ENCODE data around the gene EEF1E1.
"Not testable (repeated sequence)": the region's sequence is repeated elsewhere in the genome, so short reads cannot be mapped to it uniquely, and the experiment has no call there.

Gene EEF1E1

GRCh38 chr6:8063761-8064637 lies 38.3 kb downstream of the EEF1E1 start, which contains the start of gene BLOC1S5:
Gene BLOC1S5 (minus strand): TSS chr6:8064389. CDS start chr6:8064376, 13 bp downstream.
- peak; percentile 95 to 96 (median 95) for DNase-seq (ENCODE audit: low read depth in 3 of 3)

- no peak for DNase-seq (ENCODE audit: low read depth in 3 of 3)
Measured at GRCh38 chr6:8061736-8062135, 40.6 kb downstream of the EEF1E1 start.

GRCh38 chr6:8060346-8060745 lies 42.0 kb downstream of the EEF1E1 start:
- no peak for DNase-seq (ENCODE audit: low read depth in 3 of 3)

GRCh38 chr6:8059129-8059528 lies 43.2 kb downstream of the EEF1E1 start:
- DNase-seq (ENCODE audit: low read depth in 3 of 3): no peak

GRCh38 chr6:8057793-8058192 lies 44.6 kb downstream of the EEF1E1 start:
- no peak for DNase-seq (ENCODE audit: low read depth in 3 of 3)

GRCh38 chr6:8057263-8057662 lies 45.1 kb downstream of the EEF1E1 start:
- DNase-seq (ENCODE audit: low read depth in 3 of 3): no peak

GRCh38 chr6:8054276-8054675 lies 48.1 kb downstream of the EEF1E1 start:
- DNase-seq (ENCODE audit: low read depth in 3 of 3): no peak

- no peak for DNase-seq (ENCODE audit: low read depth in 3 of 3)
Measured at GRCh38 chr6:8047541-8048292, 54.6 kb downstream of the EEF1E1 start.

GRCh38 chr6:8045769-8046168 lies 56.6 kb downstream of the EEF1E1 start:
- DNase-seq (ENCODE audit: low read depth in 3 of 3): not testable (repeated sequence)

GRCh38 chr6:8043221-8043620 lies 59.1 kb downstream of the EEF1E1 start:
- DNase-seq (ENCODE audit: low read depth in 3 of 3): no peak

GRCh38 chr6:8041913-8042583 lies 60.3 kb downstream of the EEF1E1 start:
- no peak for DNase-seq (ENCODE audit: low read depth in 3 of 3)

GRCh38 chr6:8034107-8034506 lies 68.2 kb downstream of the EEF1E1 start:
- not testable (repeated sequence) for DNase-seq (ENCODE audit: low read depth in 3 of 3)

GRCh38 chr6:8030920-8031319 lies 71.4 kb downstream of the EEF1E1 start:
- no peak for DNase-seq (ENCODE audit: low read depth in 3 of 3)

Measured in stimulated activated CD4-positive, alpha-beta T cell treated with anti-CD3 and anti-CD28 coated beads, TNF-alpha, amount 100 ng/mL, for 4 hours (primary cell).